Measurements from ENCODE around the gene FOXL1.

The FOXL1 gene

GRCh38 chr16:86549076-86549892 lies 29.1 kb upstream of the FOXL1 start:
- DNase-seq = no peak

- no peak for DNase-seq
Measured at GRCh38 chr16:86549893-86550190, 28.5 kb upstream of the FOXL1 start.

GRCh38 chr16:86550281-86550680 lies 28.1 kb upstream of the FOXL1 start:
- no peak for DNase-seq

GRCh38 chr16:86553356-86553755 lies 25.0 kb upstream of the FOXL1 start:
- no peak for DNase-seq

GRCh38 chr16:86554599-86554916 lies 23.8 kb upstream of the FOXL1 start:
- no peak for DNase-seq

GRCh38 chr16:86554917-86555703 lies 23.2 kb upstream of the FOXL1 start, which contains the start of gene MTHFSD:
Gene MTHFSD, minus strand, starts transcription at chr16:86555235. Its CDS starts 51 bp downstream, at chr16:86555184.
- DNase-seq = peak; percentile 96

- no peak for DNase-seq
Measured at GRCh38 chr16:86555704-86556075, 22.7 kb upstream of the FOXL1 start.

GRCh38 chr16:86556576-86556975 lies 21.8 kb upstream of the FOXL1 start:
- DNase-seq = no peak

- no peak for DNase-seq
Measured at GRCh38 chr16:86557587-86557986, 20.8 kb upstream of the FOXL1 start.

- DNase-seq = no peak
Measured at GRCh38 chr16:86558355-86559193, 19.8 kb upstream of the FOXL1 start.

- no peak for DNase-seq
Measured at GRCh38 chr16:86559802-86560305, 18.5 kb upstream of the FOXL1 start.

GRCh38 chr16:86562356-86562755 lies 16.0 kb upstream of the FOXL1 start:
- DNase-seq = no peak

- peak; percentile 86 for DNase-seq
Measured at GRCh38 chr16:86563469-86564345, 14.6 kb upstream of the FOXL1 start.

- no peak for DNase-seq
Measured at GRCh38 chr16:86565181-86565631, 13.1 kb upstream of the FOXL1 start.

GRCh38 chr16:86565644-86566511 lies 12.5 kb upstream of the FOXL1 start:
- no peak for DNase-seq

- peak; percentile 28 for DNase-seq
Measured at GRCh38 chr16:86566601-86566965, 11.8 kb upstream of the FOXL1 start, which contains the start of gene FOXC2. Gene FOXC2, plus strand, starts transcription at chr16:86566829. Its CDS starts 507 bp downstream, at chr16:86567336.

- DNase-seq = no peak
Measured at GRCh38 chr16:86566966-86567700, 11.2 kb upstream of the FOXL1 start.

- no peak for DNase-seq
Measured at GRCh38 chr16:86567701-86568581, 10.4 kb upstream of the FOXL1 start.

Measured in activated T-cell treated with anti-CD3 and anti-CD28 coated beads for 4 hours (primary cell).